ENCODE data around the gene PIK3AP1.
"Not testable (repeated sequence)": the region's sequence is repeated elsewhere in the genome, so short reads cannot be mapped to it uniquely, and the experiment has no call there.

PIK3AP1 gene

GRCh38 chr10:96687317-96688012 is 32.8 kb downstream of the PIK3AP1 start:
- TF ChIP-seq EZH2 (IDR thresholded peaks at IDR 0.05) (no peak), POLR2AphosphoS5 (IDR thresholded peaks at IDR 0.05; ENCODE audit: borderline replicate concordance, low read depth, low read length) (no peak), FOXP2 (optimal IDR thresholded peaks at IDR 0.05; ENCODE audit: control extremely low read depth, extremely low read length, insufficient read depth) (no peak)
- H3K9me3 ChIP-seq (ENCODE audit: low read depth, low read length): no peaks in the 10 kb centered on the region
- no peak for DNase-seq (ENCODE audit: low read depth, low spot score)
- H3K36me3 ChIP-seq (ENCODE audit: insufficient read depth, low read length): no peaks in the 10 kb centered on the region
- no peak overlapping the region for H3K9ac ChIP-seq (ENCODE audit: insufficient read length)
- H3K4me3 ChIP-seq: no peak overlapping the region
- H3K27ac ChIP-seq: no peak overlapping the region

- no peak overlapping the region for H3K9ac ChIP-seq (ENCODE audit: insufficient read length)
- H3K9me3 ChIP-seq (ENCODE audit: low read depth, low read length): no peaks in the 10 kb centered on the region
- no peak for DNase-seq (ENCODE audit: low read depth, low spot score)
- no peak overlapping the region for H3K27ac ChIP-seq
- H3K4me3 ChIP-seq: no peak overlapping the region
- TF ChIP-seq POLR2AphosphoS5 (IDR thresholded peaks at IDR 0.05; ENCODE audit: borderline replicate concordance, low read depth, low read length) (no peak), EZH2 (IDR thresholded peaks at IDR 0.05) (no peak), FOXP2 (optimal IDR thresholded peaks at IDR 0.05; ENCODE audit: control extremely low read depth, extremely low read length, insufficient read depth) (no peak)
- no peaks in the 10 kb centered on the region for H3K36me3 ChIP-seq (ENCODE audit: insufficient read depth, low read length)
These were observed 33.8 kb downstream of the PIK3AP1 start for GRCh38 chr10:96686514-96686913.

GRCh38 chr10:96685306-96685705 is 35.0 kb downstream of the PIK3AP1 start:
- no peaks in the 10 kb centered on the region for H3K36me3 ChIP-seq (ENCODE audit: insufficient read depth, low read length)
- H3K27ac ChIP-seq: no peak overlapping the region
- TF ChIP-seq FOXP2 (optimal IDR thresholded peaks at IDR 0.05; ENCODE audit: control extremely low read depth, extremely low read length, insufficient read depth): no peak
- TF ChIP-seq POLR2AphosphoS5 (IDR thresholded peaks at IDR 0.05; ENCODE audit: borderline replicate concordance, low read depth, low read length): no peak
- no peak for TF ChIP-seq EZH2 (IDR thresholded peaks at IDR 0.05)
- H3K9me3 ChIP-seq (ENCODE audit: low read depth, low read length): no peaks in the 10 kb centered on the region
- no peak for DNase-seq (ENCODE audit: low read depth, low spot score)
- no peak overlapping the region for H3K4me3 ChIP-seq
- no peak overlapping the region for H3K9ac ChIP-seq (ENCODE audit: insufficient read length)

- TF ChIP-seq POLR2AphosphoS5 (IDR thresholded peaks at IDR 0.05; ENCODE audit: borderline replicate concordance, low read depth, low read length): no peak
- TF ChIP-seq FOXP2 (optimal IDR thresholded peaks at IDR 0.05; ENCODE audit: control extremely low read depth, extremely low read length, insufficient read depth): no peak
- TF ChIP-seq EZH2 (IDR thresholded peaks at IDR 0.05): no peak
- DNase-seq (ENCODE audit: low read depth, low spot score): no peak
- Histone ChIP-seq H3K9ac (ENCODE audit: insufficient read length) (no peak overlapping the region), H3K9me3 (ENCODE audit: low read depth, low read length) (no peaks in the 10 kb centered on the region), H3K4me3 (no peak overlapping the region), H3K27ac (no peak overlapping the region), H3K36me3 (ENCODE audit: insufficient read depth, low read length) (no peaks in the 10 kb centered on the region)
These were observed 35.5 kb downstream of the PIK3AP1 start for GRCh38 chr10:96684826-96685225.

- no peak overlapping the region for H3K4me3 ChIP-seq
- no peaks in the 10 kb centered on the region for H3K36me3 ChIP-seq (ENCODE audit: insufficient read depth, low read length)
- H3K27ac ChIP-seq: no peak overlapping the region
- no peak for TF ChIP-seq EZH2 (IDR thresholded peaks at IDR 0.05)
- TF ChIP-seq FOXP2 (optimal IDR thresholded peaks at IDR 0.05; ENCODE audit: control extremely low read depth, extremely low read length, insufficient read depth): no peak
- TF ChIP-seq POLR2AphosphoS5 (IDR thresholded peaks at IDR 0.05; ENCODE audit: borderline replicate concordance, low read depth, low read length): no peak
- no peak overlapping the region for H3K9ac ChIP-seq (ENCODE audit: insufficient read length)
- H3K9me3 ChIP-seq (ENCODE audit: low read depth, low read length): no peaks in the 10 kb centered on the region
- DNase-seq (ENCODE audit: low read depth, low spot score): no peak
These were observed 36.6 kb downstream of the PIK3AP1 start for GRCh38 chr10:96683710-96684109.

- H3K27ac ChIP-seq: no peak overlapping the region
- H3K9me3 ChIP-seq (ENCODE audit: low read depth, low read length): no peaks in the 10 kb centered on the region
- TF ChIP-seq POLR2AphosphoS5 (IDR thresholded peaks at IDR 0.05; ENCODE audit: borderline replicate concordance, low read depth, low read length) (no peak), EZH2 (IDR thresholded peaks at IDR 0.05) (no peak)
- H3K9ac ChIP-seq (ENCODE audit: insufficient read length): no peak overlapping the region
- no peak for DNase-seq (ENCODE audit: low read depth, low spot score)
- H3K4me3 ChIP-seq: no peak overlapping the region
- H3K36me3 ChIP-seq (ENCODE audit: insufficient read depth, low read length): no peaks in the 10 kb centered on the region
These were observed 37.2 kb downstream of the PIK3AP1 start for GRCh38 chr10:96683065-96683464.

- Histone ChIP-seq H3K36me3 (ENCODE audit: insufficient read depth, low read length) (no peaks in the 10 kb centered on the region), H3K27ac (no peak overlapping the region), H3K9ac (ENCODE audit: insufficient read length) (no peak overlapping the region), H3K4me3 (no peak overlapping the region), H3K9me3 (ENCODE audit: low read depth, low read length) (no peaks in the 10 kb centered on the region)
- TF ChIP-seq FOXP2 (optimal IDR thresholded peaks at IDR 0.05; ENCODE audit: control extremely low read depth, extremely low read length, insufficient read depth) (no peak), POLR2AphosphoS5 (IDR thresholded peaks at IDR 0.05; ENCODE audit: borderline replicate concordance, low read depth, low read length) (no peak), EZH2 (IDR thresholded peaks at IDR 0.05) (no peak)
- no peak for DNase-seq (ENCODE audit: low read depth, low spot score)
These were observed 38.8 kb downstream of the PIK3AP1 start for GRCh38 chr10:96681524-96681923.

- H3K9ac ChIP-seq (ENCODE audit: insufficient read length); H3K9me3 ChIP-seq (ENCODE audit: low read depth, low read length); DNase-seq (ENCODE audit: low read depth, low spot score); H3K27ac ChIP-seq; H3K36me3 ChIP-seq (ENCODE audit: insufficient read depth, low read length); H3K4me3 ChIP-seq: not testable (repeated sequence)
These were observed 39.9 kb downstream of the PIK3AP1 start for GRCh38 chr10:96680463-96680862.

GRCh38 chr10:96678725-96679124 is 41.6 kb downstream of the PIK3AP1 start:
- no peak for DNase-seq (ENCODE audit: low read depth, low spot score)
- Histone ChIP-seq H3K9ac (ENCODE audit: insufficient read length) (no peak overlapping the region), H3K27ac (no peak overlapping the region), H3K36me3 (ENCODE audit: insufficient read depth, low read length) (no peaks in the 10 kb centered on the region), H3K4me3 (no peak overlapping the region), H3K9me3 (ENCODE audit: low read depth, low read length) (no peaks in the 10 kb centered on the region)
- no peak for TF ChIP-seq POLR2AphosphoS5 (IDR thresholded peaks at IDR 0.05; ENCODE audit: borderline replicate concordance, low read depth, low read length)

Measured in SK-N-MC (cell line).